Astrocyte (in vitro differentiated cells and primary cell): ENCODE measurements around the gene CYB561D1. TPM values are rescaled to one million over a fixed set of nuclear protein-coding genes. Genes with fewer than 3 reads are reported as not detected.

ENCODE experiments used
- DNase-seq: peaks from one replicate; pipeline ENCODE4 v3.0.0-alpha.2; 2010; ENCODE audit warnings: low read depth
- FAIRE-seq: peaks from 2 replicates; lab custom pipeline; 2011; peaks lifted over from hg19 to GRCh38; lab: Jason Lieb, UNC
- H2AFZ ChIP-seq: 2 replicates; pipeline ENCODE4 v1.6.0; 2012; ENCODE audit warnings: low read depth, low read length, inconsistent platforms
- H3K27ac ChIP-seq: 2 replicates; pipeline ENCODE4 v1.5.1; 2011; ENCODE audit warnings: low read depth, low read length, inconsistent platforms
- H3K27me3 ChIP-seq: 2 replicates; pipeline ENCODE4 v1.6.0; 2011; ENCODE audit warnings: low read length, inconsistent platforms; ENCODE audit not compliant: insufficient read depth
- H3K36me3 ChIP-seq: 2 replicates; pipeline ENCODE4 v1.5.1; 2011; ENCODE audit warnings: low read length, inconsistent platforms; ENCODE audit not compliant: insufficient read depth
- H3K4me1 ChIP-seq: 2 replicates; pipeline ENCODE4 v1.5.1; 2011; ENCODE audit warnings: low read length, inconsistent platforms; ENCODE audit not compliant: insufficient read depth
- H3K4me2 ChIP-seq: 2 replicates; pipeline ENCODE4 v1.6.0; 2012; ENCODE audit warnings: low read length, inconsistent platforms
- H3K4me3 ChIP-seq: 2 replicates; pipeline ENCODE4 v1.5.1; 2011; ENCODE audit warnings: low read depth, mild to moderate bottlenecking, low read length, inconsistent platforms; ENCODE audit not compliant: insufficient read depth
- H3K79me2 ChIP-seq: 2 replicates; pipeline ENCODE4 v1.6.0; 2012; ENCODE audit warnings: mild to moderate bottlenecking, low read length, inconsistent platforms; ENCODE audit not compliant: insufficient read depth
- H3K9ac ChIP-seq: 2 replicates; pipeline ENCODE4 v1.6.0; 2012; ENCODE audit warnings: mild to moderate bottlenecking, low read length, inconsistent platforms
- H3K9me3 ChIP-seq: 2 replicates; pipeline ENCODE4 v1.5.1; 2012; ENCODE audit warnings: low read depth, mild to moderate bottlenecking, low read length, inconsistent platforms; ENCODE audit not compliant: insufficient read depth
- H4K20me1 ChIP-seq: 2 replicates; pipeline ENCODE4 v1.6.0; 2012; ENCODE audit warnings: low read length, inconsistent platforms; ENCODE audit not compliant: insufficient read depth
- H3K27ac Mint-ChIP-seq: one replicate; pipeline ENCODE4 v1.8.0; 2021; ENCODE audit warnings: mild to moderate bottlenecking, mixed read lengths; ENCODE audit not compliant: unreplicated experiment
- H3K27me3 Mint-ChIP-seq: one replicate; pipeline ENCODE4 v1.8.0; 2021; ENCODE audit warnings: low read depth, mixed read lengths; ENCODE audit not compliant: unreplicated experiment
- H3K36me3 Mint-ChIP-seq: one replicate; pipeline ENCODE4 v1.8.0; 2021; ENCODE audit warnings: low read depth, mixed read lengths; ENCODE audit not compliant: unreplicated experiment
- H3K4me1 Mint-ChIP-seq: one replicate; pipeline ENCODE4 v1.8.0; 2021; ENCODE audit warnings: low read depth, mixed read lengths; ENCODE audit not compliant: unreplicated experiment
- H3K4me3 Mint-ChIP-seq: one replicate; pipeline ENCODE4 v1.8.0; 2021; ENCODE audit warnings: mild to moderate bottlenecking, moderate library complexity, mixed read lengths; ENCODE audit not compliant: unreplicated experiment
- H3K9me3 Mint-ChIP-seq: one replicate; pipeline ENCODE4 v1.8.0; 2021; ENCODE audit warnings: mild to moderate bottlenecking, mixed read lengths; ENCODE audit not compliant: unreplicated experiment
- CTCF ChIP-seq: IDR thresholded peaks from 2 replicates; pipeline ENCODE4 v1.5.1; 2011; ENCODE audit warnings: low read depth, mild to moderate bottlenecking, inconsistent platforms, low read length, moderate library complexity; ENCODE audit not compliant: insufficient read depth
- EZH2 ChIP-seq: IDR thresholded peaks from 2 replicates; pipeline ENCODE4 v1.6.1; 2012; ENCODE audit warnings: mild to moderate bottlenecking, low read length, inconsistent platforms; ENCODE audit not compliant: insufficient read depth
- total RNA-seq: library from RNA; stranded (reverse); gene quantifications from 2 replicates; pipeline ENCODE4 v1.2.1, GENCODE V29; 2021

The CYB561D1 gene
- total RNA-seq, 1 donor from 2014 or later = 9.4 TPM

DNA sequence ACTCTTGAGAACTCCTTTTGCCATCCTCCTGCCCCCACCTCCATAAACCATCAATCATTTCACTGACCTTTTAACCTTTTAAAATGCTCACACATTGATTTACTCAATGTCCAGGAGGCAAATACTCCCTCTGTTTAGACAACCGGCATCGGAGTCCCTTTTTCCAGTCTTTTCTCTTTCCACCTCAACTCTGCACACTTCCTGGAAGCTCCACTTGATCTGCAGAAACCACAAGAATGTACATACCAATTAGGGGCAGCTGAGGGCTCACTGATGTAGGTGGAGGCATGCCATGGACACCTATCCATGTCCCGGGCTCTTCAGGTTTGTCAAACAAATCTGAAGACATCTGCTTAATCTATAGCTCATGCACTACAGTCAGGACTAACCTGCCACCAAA is 21.0 kb downstream of the CYB561D1 start:
- H3K4me1 ChIP-seq = peaks cover 3% of the 10 kb centered on the region
- H4K20me1 ChIP-seq = no peaks in the 10 kb centered on the region
- H3K36me3 ChIP-seq = no peaks in the 10 kb centered on the region
- TF ChIP-seq EZH2 = no peak
- no peak for TF ChIP-seq CTCF
- FAIRE-seq (no peak), DNase-seq (no peak)
- H3K9me3 Mint-ChIP-seq = peaks cover 2% of the 10 kb centered on the region
- H3K4me3 Mint-ChIP-seq = peak overlapping the region; percentile 23
- no peaks in the 10 kb centered on the region for H3K36me3 Mint-ChIP-seq
- no peak overlapping the region for H3K27ac ChIP-seq
- no peaks in the 10 kb centered on the region for H3K9me3 ChIP-seq
- H3K4me3 ChIP-seq = no peak overlapping the region
- H3K79me2 ChIP-seq = no peaks in the 10 kb centered on the region
- H3K27ac Mint-ChIP-seq = no peak overlapping the region
- H3K4me2 ChIP-seq = no peak overlapping the region
- H3K27me3 Mint-ChIP-seq = peaks cover 20% of the 10 kb centered on the region
- H3K9ac ChIP-seq = no peak overlapping the region
- no peak overlapping the region for H2AFZ ChIP-seq
- peaks cover 5% of the 10 kb centered on the region for H3K27me3 ChIP-seq
- peaks cover 15% of the 10 kb centered on the region for H3K4me1 Mint-ChIP-seq

DNA sequence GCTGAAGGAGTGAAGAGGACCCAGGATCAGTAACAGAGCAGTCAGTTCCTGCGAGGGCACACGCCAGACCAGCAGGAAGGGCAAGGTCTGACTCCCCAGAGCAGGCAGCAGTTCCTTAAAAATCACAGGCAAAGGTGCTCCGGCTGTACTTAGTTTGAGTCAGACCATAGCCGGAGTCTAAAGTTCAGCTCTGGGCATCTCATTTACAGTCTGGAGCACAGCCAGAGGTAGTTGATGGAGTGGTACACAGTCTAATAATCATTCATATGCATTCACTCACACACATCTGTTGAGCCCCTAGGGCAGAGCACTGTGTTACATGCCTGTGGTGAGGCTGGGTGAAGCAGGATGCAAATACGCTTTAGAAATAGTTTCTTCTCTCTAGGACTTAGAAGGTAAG is 23.0 kb downstream of the CYB561D1 start:
- H3K4me1 Mint-ChIP-seq = peaks cover 15% of the 10 kb centered on the region
- no peak for DNase-seq
- no peak for FAIRE-seq
- Histone ChIP-seq H3K4me1 (no peaks in the 10 kb centered on the region), H3K79me2 (no peaks in the 10 kb centered on the region), H3K9me3 (no peaks in the 10 kb centered on the region), H3K4me2 (no peak overlapping the region), H4K20me1 (no peaks in the 10 kb centered on the region), H3K27me3 (peaks cover 14% of the 10 kb centered on the region), H3K27ac (no peak overlapping the region), H3K36me3 (no peaks in the 10 kb centered on the region), H3K4me3 (no peak overlapping the region), H3K9ac (no peak overlapping the region), H2AFZ (no peak overlapping the region)
- H3K36me3 Mint-ChIP-seq = no peaks in the 10 kb centered on the region
- peaks cover 2% of the 10 kb centered on the region for H3K9me3 Mint-ChIP-seq
- H3K27ac Mint-ChIP-seq = no peak overlapping the region
- H3K27me3 Mint-ChIP-seq = peaks cover 2% of the 10 kb centered on the region
- TF ChIP-seq EZH2 = no peak
- no peak for TF ChIP-seq CTCF
- H3K4me3 Mint-ChIP-seq = no peak overlapping the region

- no peaks in the 10 kb centered on the region for H3K36me3 ChIP-seq
- H4K20me1 ChIP-seq = no peaks in the 10 kb centered on the region
- no peak overlapping the region for H2AFZ ChIP-seq
- TF ChIP-seq CTCF = no peak
- H3K9me3 ChIP-seq = no peaks in the 10 kb centered on the region
- no peak overlapping the region for H3K9ac ChIP-seq
- no peak overlapping the region for H3K4me3 ChIP-seq
- DNase-seq (no peak), FAIRE-seq (no peak)
- Mint-ChIP-seq H3K27me3 (peaks cover 4% of the 10 kb centered on the region), H3K4me3 (no peak overlapping the region), H3K36me3 (no peaks in the 10 kb centered on the region), H3K9me3 (peaks cover 2% of the 10 kb centered on the region), H3K27ac (no peak overlapping the region), H3K4me1 (peaks cover 15% of the 10 kb centered on the region)
- no peak overlapping the region for H3K4me2 ChIP-seq
- no peak overlapping the region for H3K27ac ChIP-seq
- no peaks in the 10 kb centered on the region for H3K4me1 ChIP-seq
- no peaks in the 10 kb centered on the region for H3K79me2 ChIP-seq
- H3K27me3 ChIP-seq = peaks cover 19% of the 10 kb centered on the region
Observed at GRCh38 chr1:109517337-109517736, 23.4 kb downstream of the CYB561D1 start.
